PC-9 (cell line): ENCODE data around the gene RUNX1. TPM values are rescaled to one million over a fixed set of nuclear protein-coding genes. Genes with fewer than 3 reads are reported as not detected.

Source experiments
- BruUV-seq: library from RNA; stranded (reverse); fragments of 400-500 nt; replicated peaks from 2 replicates; lab custom pipeline; 2021; lab: Mats Ljungman, UMichigan
- CTCF ChIA-PET: fragments of 300-600 bp; sonication (Branson Sonifier 250); formaldehyde crosslinking; loops from one replicate; lab custom pipeline; 2022; ENCODE audit warnings: antibody characterized with exemption; lab: Charles Lee
- POLR2A ChIA-PET: fragments of 300-600 bp; sonication (Branson Sonifier 250); formaldehyde crosslinking; loops from one replicate; lab custom pipeline; 2022; ENCODE audit warnings: antibody characterized with exemption; ENCODE audit not compliant: unreplicated experiment; lab: Charles Lee
- DNase-seq, 2 experiments: peaks; one replicate each; pipeline versions ENCODE4 v3.0.0 to v3.0.0-alpha.2; 2015 to 2022; ENCODE audit warnings: mixed read lengths in 1 of 2
- H2AFZ ChIP-seq: fragments of 200-600 bp; sonication (generic); 2 replicates; pipeline ENCODE4 v1.8.1; 2017; ENCODE audit warnings: antibody characterized with exemption
- H3F3A ChIP-seq: fragments of 200-600 bp; sonication (generic); 2 replicates; pipeline ENCODE4 v1.8.1; 2017; ENCODE audit warnings: antibody characterized with exemption, mild to moderate bottlenecking, low read depth; ENCODE audit not compliant: insufficient read depth
- H3K27ac ChIP-seq: fragments of 200-600 bp; sonication (generic); 2 replicates; pipeline ENCODE4 v1.6.1; 2016; ENCODE audit warnings: mixed run types
- H3K27me3 ChIP-seq: fragments of 200-600 bp; sonication (generic); 2 replicates; pipeline ENCODE4 v1.6.1; 2016; ENCODE audit warnings: low read depth, mixed run types; ENCODE audit not compliant: insufficient read depth
- H3K36me3 ChIP-seq: fragments of 200-600 bp; sonication (generic); 2 replicates; pipeline ENCODE4 v1.6.1; 2016; ENCODE audit warnings: low read depth, mixed run types
- H3K4me1 ChIP-seq: fragments of 200-600 bp; sonication (generic); replicated peaks from 2 replicates; pipeline ENCODE4 v1.6.1; 2016; ENCODE audit warnings: mixed run types; ENCODE audit not compliant: insufficient read depth
- H3K4me2 ChIP-seq: fragments of 200-600 bp; sonication (generic); 2 replicates; pipeline ENCODE4 v1.6.1; 2017; ENCODE audit warnings: mixed run types
- H3K4me3 ChIP-seq: fragments of 200-600 bp; sonication (generic); 2 replicates; pipeline ENCODE4 v1.6.1; 2016; ENCODE audit warnings: mixed run types
- H3K79me2 ChIP-seq: fragments of 200-600 bp; sonication (generic); 2 replicates; pipeline ENCODE4 v1.6.1; 2017; ENCODE audit warnings: low read depth, mixed run types
- H3K9me2 ChIP-seq: fragments of 200-600 bp; sonication (generic); 2 replicates; pipeline ENCODE4 v1.8.1; 2017; ENCODE audit warnings: mild to moderate bottlenecking; ENCODE audit not compliant: insufficient read depth
- H3K9me3 ChIP-seq: fragments of 200-600 bp; sonication (generic); 2 replicates; pipeline ENCODE4 v1.8.1; 2016; ENCODE audit warnings: low read depth; ENCODE audit not compliant: insufficient read depth
- H4K20me1 ChIP-seq: fragments of 200-600 bp; sonication (generic); 2 replicates; pipeline ENCODE4 v1.8.1; 2017; ENCODE audit not compliant: insufficient read depth
- EZH2 ChIP-seq: fragments of 200-600 bp; sonication (generic); IDR thresholded peaks from 2 replicates; pipeline ENCODE4 v1.8.0; 2017; ENCODE audit warnings: antibody characterized with exemption, low read depth
- intact Hi-C: fragments of 100-400 bp; cut with micrococcal nuclease; formaldehyde crosslinking; loops from one replicate; pipeline ENCODE4 v1.10.0; 2022; ENCODE audit not compliant: unreplicated experiment
- total RNA-seq: library from RNA; stranded (reverse); gene quantifications from 2 replicates; pipeline ENCODE4 v1.2.3, GENCODE V29; 2021
- TF ChIP-seq, protein P1 (sequence below): fragments of 200-600 bp; sonication (generic); conservative IDR thresholded peaks from 2 replicates; pipeline ENCODE4 v1.6.1; 2017; ENCODE audit warnings: mixed run types, antibody characterized with exemption, mild to moderate bottlenecking, moderate library complexity

The RUNX1 gene
- total RNA-seq, 1 experiment from 2014 or later: 58.5 TPM

DNA sequence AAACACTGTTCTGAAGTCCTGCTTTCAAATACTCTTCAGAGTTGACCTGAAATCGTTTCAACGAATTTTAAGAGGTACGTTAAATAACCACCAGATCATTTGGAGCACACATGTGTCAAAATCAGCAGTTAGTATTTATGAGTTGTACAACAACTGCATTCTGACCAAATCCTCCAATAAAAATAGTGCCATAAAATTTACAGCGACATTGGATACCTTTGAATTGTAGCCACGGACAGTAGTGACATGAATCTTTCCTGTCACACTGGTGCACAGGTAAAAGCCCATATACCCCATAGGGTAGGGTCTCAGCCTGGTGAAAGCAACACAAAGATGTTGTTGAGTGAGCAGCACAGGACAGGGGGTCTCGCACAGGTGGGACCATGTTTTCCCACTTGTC is 258.8 kb downstream of the RUNX1 start:
- no TSS peak for BruUV-seq
- intact Hi-C loops: no loop called here

DNA sequence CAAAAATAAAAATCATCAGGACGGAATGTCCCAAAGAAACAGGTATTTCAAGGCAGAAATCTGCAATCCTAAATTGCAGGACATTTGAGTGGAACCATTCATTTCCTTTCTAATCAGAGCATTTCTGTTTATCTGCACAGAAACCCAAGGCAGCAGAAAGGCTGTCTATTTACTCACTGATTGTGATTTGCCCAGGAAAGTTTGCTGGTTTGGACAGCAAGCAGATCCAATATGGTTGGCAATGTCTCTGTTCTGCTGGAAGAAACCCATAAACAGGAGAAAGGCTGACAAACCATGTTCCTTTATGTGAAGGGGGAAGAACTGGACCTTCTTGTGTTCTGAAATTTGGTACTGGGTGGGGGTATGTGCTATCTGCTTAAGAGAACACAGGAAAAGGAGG is 260.2 kb downstream of the RUNX1 start:
- no peak for TF ChIP-seq EZH2
- TF ChIP-seq, protein P1, sequence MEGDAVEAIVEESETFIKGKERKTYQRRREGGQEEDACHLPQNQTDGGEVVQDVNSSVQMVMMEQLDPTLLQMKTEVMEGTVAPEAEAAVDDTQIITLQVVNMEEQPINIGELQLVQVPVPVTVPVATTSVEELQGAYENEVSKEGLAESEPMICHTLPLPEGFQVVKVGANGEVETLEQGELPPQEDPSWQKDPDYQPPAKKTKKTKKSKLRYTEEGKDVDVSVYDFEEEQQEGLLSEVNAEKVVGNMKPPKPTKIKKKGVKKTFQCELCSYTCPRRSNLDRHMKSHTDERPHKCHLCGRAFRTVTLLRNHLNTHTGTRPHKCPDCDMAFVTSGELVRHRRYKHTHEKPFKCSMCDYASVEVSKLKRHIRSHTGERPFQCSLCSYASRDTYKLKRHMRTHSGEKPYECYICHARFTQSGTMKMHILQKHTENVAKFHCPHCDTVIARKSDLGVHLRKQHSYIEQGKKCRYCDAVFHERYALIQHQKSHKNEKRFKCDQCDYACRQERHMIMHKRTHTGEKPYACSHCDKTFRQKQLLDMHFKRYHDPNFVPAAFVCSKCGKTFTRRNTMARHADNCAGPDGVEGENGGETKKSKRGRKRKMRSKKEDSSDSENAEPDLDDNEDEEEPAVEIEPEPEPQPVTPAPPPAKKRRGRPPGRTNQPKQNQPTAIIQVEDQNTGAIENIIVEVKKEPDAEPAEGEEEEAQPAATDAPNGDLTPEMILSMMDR: no peak
- H2AFZ ChIP-seq: no peak overlapping the region
- no peak overlapping the region for H3K4me2 ChIP-seq
- H3K9me3 ChIP-seq: no peaks in the 10 kb centered on the region
- no peaks in the 10 kb centered on the region for H3K27me3 ChIP-seq
- no peak overlapping the region for H3K4me3 ChIP-seq
- TSS peak; percentile 8 for BruUV-seq
- no peaks in the 10 kb centered on the region for H3K4me1 ChIP-seq
- intact Hi-C loops: no loop called here
- DNase-seq: no peak
- ChIA-PET POLR2A (no interaction called here), CTCF (no interaction called here)
- H3K79me2 ChIP-seq: no peaks in the 10 kb centered on the region
- no peaks in the 10 kb centered on the region for H3K9me2 ChIP-seq
- peaks cover 22% of the 10 kb centered on the region; the same call in 1 of the 2 replicates for H3F3A ChIP-seq
- peaks cover 7% of the 10 kb centered on the region; the same call in 1 of the 2 replicates for H3K36me3 ChIP-seq
- H3K27ac ChIP-seq: no peak overlapping the region
- no peaks in the 10 kb centered on the region for H4K20me1 ChIP-seq

More for the DNA sequence above, 258.8 kb downstream of the RUNX1 start:
- Histone ChIP-seq H3K36me3 (peaks cover 7% of the 10 kb centered on the region; the same call in 1 of the 2 replicates), H3K9me2 (no peaks in the 10 kb centered on the region), H4K20me1 (no peaks in the 10 kb centered on the region), H3K4me1 (peaks cover 2% of the 10 kb centered on the region), H3K27ac (no peak overlapping the region), H2AFZ (no peak overlapping the region), H3K4me3 (no peak overlapping the region), H3K79me2 (0 out of 2 replicates have a peak, but pooled peaks cover 4% of the 10 kb centered on the region), H3K27me3 (no peaks in the 10 kb centered on the region), H3K4me2 (no peak overlapping the region), H3K9me3 (no peaks in the 10 kb centered on the region), H3F3A (peaks cover 35% of the 10 kb centered on the region)
- ChIA-PET CTCF (no interaction called here), POLR2A (no interaction called here)
- no peak for DNase-seq
- TF ChIP-seq EZH2: no peak
- TF ChIP-seq, protein P1: no peak

DNA sequence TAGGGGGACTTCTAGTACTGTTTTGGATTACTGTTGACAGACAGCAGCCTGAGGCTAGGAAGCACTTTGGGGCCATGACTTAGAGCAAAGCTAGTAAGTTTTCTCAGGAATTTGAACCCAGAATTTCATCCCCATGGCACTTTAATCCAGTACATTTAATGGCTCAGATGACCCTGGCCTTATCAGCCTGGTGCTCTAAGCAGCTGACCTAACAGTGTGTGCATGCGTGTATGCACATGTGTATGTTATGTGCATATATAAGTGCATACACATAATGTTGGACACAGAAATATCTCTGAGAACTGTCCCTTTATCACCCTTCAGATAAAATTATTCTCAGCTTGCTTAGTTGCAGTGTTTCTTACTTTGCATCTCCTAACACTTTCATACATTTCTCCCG is 265.3 kb downstream of the RUNX1 start:
- no peak for TF ChIP-seq EZH2
- TF ChIP-seq, protein P1: no peak
- BruUV-seq: no TSS peak
- Histone ChIP-seq H3K9me2 (no peaks in the 10 kb centered on the region), H3F3A (peaks cover 12% of the 10 kb centered on the region; the same call in 1 of the 2 replicates), H3K36me3 (no peaks in the 10 kb centered on the region), H3K9me3 (no peaks in the 10 kb centered on the region), H3K4me1 (no peaks in the 10 kb centered on the region), H4K20me1 (no peaks in the 10 kb centered on the region), H3K79me2 (no peaks in the 10 kb centered on the region), H3K4me3 (no peak overlapping the region), H3K27me3 (no peaks in the 10 kb centered on the region), H2AFZ (no peak overlapping the region), H3K4me2 (no peak overlapping the region), H3K27ac (no peak overlapping the region)
- intact Hi-C loops: loop anchor here (2.0 kb wide), 1 partner anchor 65 kb away; no protein-coding TSS in a partner anchor
- CTCF ChIA-PET: no interaction called here
- POLR2A ChIA-PET: no interaction called here
- DNase-seq: no peak
